ENCODE measurements around the gene CCDC106.
A peak's percentile ranks its signal among the peaks of the same experiment; 100 is the strongest.

Gene CCDC106

GRCh38 chr19:55670280-55671053 lies 22.5 kb downstream of the CCDC106 start:
- DNase-seq = no peak

GRCh38 chr19:55671054-55671378 lies 23.0 kb downstream of the CCDC106 start:
- no peak for DNase-seq

- DNase-seq = no peak
These were observed 24.4 kb downstream of the CCDC106 start for GRCh38 chr19:55672418-55672817.

- DNase-seq = no peak
These were observed 25.5 kb downstream of the CCDC106 start for GRCh38 chr19:55673465-55673864.

GRCh38 chr19:55673889-55674288 lies 25.9 kb downstream of the CCDC106 start:
- no peak for DNase-seq

GRCh38 chr19:55674459-55674840 lies 26.4 kb downstream of the CCDC106 start:
- no peak for DNase-seq

GRCh38 chr19:55674841-55675660 lies 27.0 kb downstream of the CCDC106 start, which contains the start of gene EPN1:
Gene EPN1, plus strand, starts transcription at chr19:55675226. Its CDS starts 3,402 bp downstream, at chr19:55678628.
- peak; percentile 97 to 98 for DNase-seq

- DNase-seq = no peak
These were observed 27.8 kb downstream of the CCDC106 start for GRCh38 chr19:55675661-55676354.

GRCh38 chr19:55676383-55676782 lies 28.4 kb downstream of the CCDC106 start:
- no peak for DNase-seq

- DNase-seq = no peak
These were observed 29.0 kb downstream of the CCDC106 start for GRCh38 chr19:55676889-55677505.

GRCh38 chr19:55677572-55678028 lies 29.6 kb downstream of the CCDC106 start:
- no peak for DNase-seq

- DNase-seq = peak; percentile 25 to 79
These were observed 30.2 kb downstream of the CCDC106 start for GRCh38 chr19:55678121-55678671.

- DNase-seq = no peak
These were observed 31.6 kb downstream of the CCDC106 start for GRCh38 chr19:55679343-55680257.

- no peak for DNase-seq
These were observed 32.5 kb downstream of the CCDC106 start for GRCh38 chr19:55680339-55681130.

GRCh38 chr19:55681131-55682092 lies 33.4 kb downstream of the CCDC106 start:
- no peak for DNase-seq

GRCh38 chr19:55683449-55684261 lies 35.6 kb downstream of the CCDC106 start:
- no peak for DNase-seq

- no peak for DNase-seq
These were observed 37.1 kb downstream of the CCDC106 start for GRCh38 chr19:55684946-55685681.

GRCh38 chr19:55685776-55686175 lies 37.8 kb downstream of the CCDC106 start:
- no peak for DNase-seq

Measured in CD4-positive, alpha-beta T cell treated with Interferon alpha-2 for 1 hour (primary cell).